Tibial nerve (tissue), 4 donors: Measurements from ENCODE around the gene INIP. TPM values are rescaled to one million over a fixed set of nuclear protein-coding genes. Genes with fewer than 3 reads are reported as not detected.

Experiments
- DNase-seq, 2 donors: peaks; one replicate each; pipeline ENCODE4 v3.0.0-alpha.2; 2019; ENCODE audit warnings: low spot score in 2 of 2
- H3K27ac ChIP-seq, 4 donors: fragments of 200-600 bp; sonication (generic) in 3 of 4; one replicate each; pipeline ENCODE4 v1.5.1; 2017 to 2019; ENCODE audit warnings: mild to moderate bottlenecking in 1 of 4
- H3K27me3 ChIP-seq, 2 donors: fragments of 200-600 bp; sonication (generic) in 1 of 2; one replicate each; pipeline versions ENCODE4 v1.5.1 to v1.6.0; 2017 to 2019
- H3K36me3 ChIP-seq, 3 donors: fragments of 200-600 bp; sonication (generic); one replicate each; pipeline ENCODE4 v1.5.1; 2018 to 2019
- H3K4me1 ChIP-seq, 4 donors: fragments of 200-600 bp; sonication (generic) in 3 of 4; one replicate each; pipeline ENCODE4 v1.5.1; 2017 to 2019
- H3K4me3 ChIP-seq, 4 donors: fragments of 200-600 bp; sonication (generic) in 3 of 4; one replicate each; pipeline ENCODE4 v1.5.1; 2017 to 2019; ENCODE audit warnings: mild to moderate bottlenecking in 1 of 4, moderate library complexity in 1 of 4
- H3K9me3 ChIP-seq, 4 donors: fragments of 200-600 bp; sonication (generic) in 3 of 4; one replicate each; pipeline ENCODE4 v1.5.1; 2017 to 2019
- EP300 ChIP-seq, 2 donors: sonication (generic); formaldehyde crosslinking; IDR thresholded peaks; one replicate each; pipeline ENCODE4 v1.6.1; 2017; ENCODE audit warnings: antibody characterized with exemption in 2 of 2, mild to moderate bottlenecking in 1 of 2
- POLR2A ChIP-seq, 2 donors: fragments of 450-650 bp; IDR thresholded peaks; one replicate each; pipeline ENCODE4 v1.6.1; 2017; ENCODE audit warnings: antibody characterized with exemption in 2 of 2, mild to moderate bottlenecking in 2 of 2, moderate library complexity in 2 of 2
- WGBS, 2 donors: methylation state at CpG; one replicate each; pipeline ENCODE4 v1.1.5; 2018; 5-methylcytosine and 5-hydroxymethylcytosine counted together
- total RNA-seq, 4 donors: library from RNA; depleted of rRNA; stranded (reverse); fragments of >200 nt; gene quantifications; one replicate each; pipeline ENCODE4 v1.1.0, GENCODE V29; 2016
- TF ChIP-seq, protein P1 (sequence below), 5 experiments: fragments of 200-600 bp in 3 of 5; fragments of 450-650 bp in 2 of 5; sonication (generic) in 3 of 5; IDR thresholded peaks; one replicate each; pipeline ENCODE4 v1.5.1; 2016 to 2019; ENCODE audit warnings: antibody characterized with exemption in 5 of 5, mild to moderate bottlenecking in 3 of 5, moderate library complexity in 2 of 5

Gene INIP
- total RNA-seq, 4 donors from 2014 or later: 18.4 to 28.5 (median 24.9) TPM

DNA sequence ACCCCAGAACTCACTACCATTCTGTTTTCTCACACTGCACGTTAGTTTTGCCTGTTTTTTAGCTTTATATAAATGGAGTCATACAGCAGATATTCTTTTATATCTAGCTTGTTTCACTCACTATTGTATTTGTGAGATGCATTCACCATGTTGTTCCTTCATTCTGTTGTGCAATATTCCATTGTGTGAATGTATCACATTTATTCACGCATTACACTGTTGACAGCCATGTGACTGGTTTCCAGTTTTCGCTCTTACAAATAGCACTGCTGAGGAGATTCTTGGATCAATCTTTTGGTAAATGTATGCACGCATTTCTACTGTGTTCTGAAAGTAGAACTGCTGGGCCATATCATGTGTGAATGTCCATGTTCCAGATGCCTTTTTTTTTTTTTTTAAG, 26.3 kb upstream of the INIP start:
- peaks cover 0 to 20% (median 14%) of the 10 kb centered on the region in 4 donors for H3K4me1 ChIP-seq
- H3K27me3 ChIP-seq: no peaks in the 10 kb centered on the region
- no peaks in the 10 kb centered on the region for H3K36me3 ChIP-seq
- H3K4me3 ChIP-seq: no peak overlapping the region
- H3K27ac ChIP-seq: peak overlapping the region in 2 of 4 donors; percentile 88 to 95
- 63 to 74% methylated on average over 4 of the region's 4 CpGs for WGBS, 2 donors
- H3K9me3 ChIP-seq: no peaks in the 10 kb centered on the region
- TF ChIP-seq EP300 (IDR thresholded peaks at IDR 0.05): no peak
- TF ChIP-seq, protein P1, sequence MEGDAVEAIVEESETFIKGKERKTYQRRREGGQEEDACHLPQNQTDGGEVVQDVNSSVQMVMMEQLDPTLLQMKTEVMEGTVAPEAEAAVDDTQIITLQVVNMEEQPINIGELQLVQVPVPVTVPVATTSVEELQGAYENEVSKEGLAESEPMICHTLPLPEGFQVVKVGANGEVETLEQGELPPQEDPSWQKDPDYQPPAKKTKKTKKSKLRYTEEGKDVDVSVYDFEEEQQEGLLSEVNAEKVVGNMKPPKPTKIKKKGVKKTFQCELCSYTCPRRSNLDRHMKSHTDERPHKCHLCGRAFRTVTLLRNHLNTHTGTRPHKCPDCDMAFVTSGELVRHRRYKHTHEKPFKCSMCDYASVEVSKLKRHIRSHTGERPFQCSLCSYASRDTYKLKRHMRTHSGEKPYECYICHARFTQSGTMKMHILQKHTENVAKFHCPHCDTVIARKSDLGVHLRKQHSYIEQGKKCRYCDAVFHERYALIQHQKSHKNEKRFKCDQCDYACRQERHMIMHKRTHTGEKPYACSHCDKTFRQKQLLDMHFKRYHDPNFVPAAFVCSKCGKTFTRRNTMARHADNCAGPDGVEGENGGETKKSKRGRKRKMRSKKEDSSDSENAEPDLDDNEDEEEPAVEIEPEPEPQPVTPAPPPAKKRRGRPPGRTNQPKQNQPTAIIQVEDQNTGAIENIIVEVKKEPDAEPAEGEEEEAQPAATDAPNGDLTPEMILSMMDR (IDR thresholded peaks at IDR 0.05): no peak
- TF ChIP-seq POLR2A (IDR thresholded peaks at IDR 0.05): no peak
- no peak for DNase-seq

DNA sequence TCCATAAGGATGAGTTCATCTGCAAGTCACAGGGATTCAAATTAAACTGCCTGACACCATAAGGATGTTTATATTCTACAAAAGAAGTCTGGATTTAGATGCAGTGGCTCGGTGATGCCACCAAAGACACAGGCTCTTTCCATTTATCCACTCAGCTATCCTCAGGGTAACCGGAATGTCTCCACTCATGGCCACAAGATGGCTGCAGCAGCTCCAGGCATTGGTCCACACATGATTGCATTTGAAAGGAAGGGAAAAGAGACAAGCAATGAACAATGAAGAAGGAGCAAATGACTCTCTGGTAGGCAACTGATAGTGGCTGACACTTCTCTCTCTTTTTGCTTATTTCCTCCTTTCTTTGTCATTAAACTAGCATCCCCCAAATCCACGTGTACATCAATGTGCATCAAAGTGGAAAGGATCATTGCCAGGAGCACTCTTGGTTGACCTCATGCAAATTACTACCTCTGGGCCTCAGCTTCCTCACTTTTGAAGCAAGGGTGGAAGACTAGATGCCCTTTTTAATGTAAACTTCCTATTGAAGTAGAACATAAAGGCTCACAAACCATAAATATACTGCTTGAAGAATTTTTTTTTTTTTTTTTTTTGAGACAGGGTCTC, 25.4 kb upstream of the INIP start:
- TF ChIP-seq EP300 (IDR thresholded peaks at IDR 0.05): no peak
- no peak for TF ChIP-seq POLR2A (IDR thresholded peaks at IDR 0.05)
- TF ChIP-seq, protein P1 (IDR thresholded peaks at IDR 0.05): no peak
- 85 to 86% methylated on average over 3 of the region's 3 CpGs for whole genome bisulfite sequencing, 2 donors
- Histone ChIP-seq H3K4me3 (no peak overlapping the region), H3K36me3 (no peaks in the 10 kb centered on the region), H3K27ac (no peak overlapping the region), H3K4me1 (peaks cover 0 to 12% (median 8%) of the 10 kb centered on the region in 4 donors), H3K27me3 (no peaks in the 10 kb centered on the region), H3K9me3 (no peaks in the 10 kb centered on the region)
- no peak for DNase-seq

DNA sequence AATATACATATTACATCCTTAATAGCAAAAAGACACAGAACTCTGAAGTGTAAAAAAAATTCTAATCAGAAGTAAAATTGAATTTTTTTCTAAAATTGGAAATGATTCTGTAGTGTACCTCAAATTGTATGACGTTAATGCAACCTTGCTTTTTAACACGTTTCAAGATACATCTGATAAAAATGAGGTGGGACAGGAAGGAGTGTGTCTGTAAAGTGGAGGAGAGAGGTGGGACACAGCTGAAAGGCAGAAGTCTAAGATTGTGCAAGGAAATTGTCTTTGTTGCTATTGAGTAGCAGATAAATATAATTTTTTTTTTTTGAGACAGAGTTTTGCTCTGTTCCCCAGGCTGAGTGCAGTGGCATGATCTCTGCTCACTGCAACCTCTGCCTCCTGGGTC, 17.0 kb upstream of the INIP start:
- no peak for DNase-seq
- H3K9me3 ChIP-seq: no peaks in the 10 kb centered on the region
- no peaks in the 10 kb centered on the region for H3K4me1 ChIP-seq
- no peak overlapping the region for H3K4me3 ChIP-seq
- H3K36me3 ChIP-seq: no peaks in the 10 kb centered on the region
- no peak for TF ChIP-seq POLR2A (IDR thresholded peaks at IDR 0.05)
- TF ChIP-seq EP300 (IDR thresholded peaks at IDR 0.05): no peak
- TF ChIP-seq, protein P1 (IDR thresholded peaks at IDR 0.05): no peak
- no peak overlapping the region for H3K27ac ChIP-seq
- no peaks in the 10 kb centered on the region for H3K27me3 ChIP-seq
- WGBS, 2 donors: 75 to 80% methylated on average over 2 of the region's 2 CpGs

DNA sequence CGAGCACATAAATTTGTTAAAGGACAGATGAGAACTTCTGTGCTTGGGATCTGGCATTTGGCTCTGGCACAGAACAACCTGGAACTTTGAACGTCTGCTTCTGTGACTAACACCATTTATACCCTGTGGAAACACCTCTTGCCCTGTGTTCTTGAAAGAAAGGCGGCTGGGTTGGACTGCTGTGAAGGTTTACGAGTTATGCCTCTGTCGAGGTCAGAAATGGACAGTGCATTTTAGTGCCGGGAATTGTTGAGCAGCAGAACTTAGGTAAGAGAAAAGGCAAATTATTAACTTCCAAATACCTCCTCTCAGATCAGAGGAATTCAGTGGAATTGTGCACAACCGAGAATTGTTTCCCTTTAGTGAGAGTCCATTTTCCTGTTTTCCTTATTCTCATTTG, 14.1 kb upstream of the INIP start:
- WGBS, 2 donors: 67 to 69% methylated on average over 7 of the region's 7 CpGs
- no peaks in the 10 kb centered on the region for H3K27me3 ChIP-seq
- H3K4me1 ChIP-seq: no peaks in the 10 kb centered on the region
- H3K27ac ChIP-seq: no peak overlapping the region
- TF ChIP-seq, protein P1 (IDR thresholded peaks at IDR 0.05): no peak
- no peak for TF ChIP-seq EP300 (IDR thresholded peaks at IDR 0.05)
- TF ChIP-seq POLR2A (IDR thresholded peaks at IDR 0.05): no peak
- no peak for DNase-seq
- no peaks in the 10 kb centered on the region for H3K36me3 ChIP-seq
- no peak overlapping the region for H3K4me3 ChIP-seq
- no peaks in the 10 kb centered on the region for H3K9me3 ChIP-seq

DNA sequence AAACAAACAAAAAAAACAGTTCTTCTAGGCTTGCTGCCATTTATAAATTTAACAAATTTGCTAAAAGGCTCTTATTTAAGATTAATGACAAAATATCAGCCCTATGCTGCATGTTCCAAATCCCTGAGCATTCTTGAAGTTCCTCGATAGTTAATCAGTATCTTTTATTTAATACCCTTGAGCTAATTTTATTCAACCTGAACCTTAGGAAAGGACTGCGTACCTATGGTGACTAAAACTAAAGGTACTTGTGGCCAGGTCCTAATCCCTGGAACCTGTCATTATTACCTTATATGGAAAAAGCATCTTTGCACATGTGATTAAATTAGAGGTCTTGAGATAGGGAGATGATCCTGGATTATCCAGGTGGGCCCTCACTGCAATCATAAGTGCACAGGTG, 10.5 kb upstream of the INIP start:
- WGBS, 2 donors: 97 to 100% methylated on average over 2 of the region's 2 CpGs
- H3K27me3 ChIP-seq: no peaks in the 10 kb centered on the region

More for the DNA sequence above, 10.5 kb upstream of the INIP start:
- H3K9me3 ChIP-seq: no peaks in the 10 kb centered on the region
- no peak overlapping the region for H3K27ac ChIP-seq
- TF ChIP-seq, protein P1 (IDR thresholded peaks at IDR 0.05): no peak
- TF ChIP-seq POLR2A (IDR thresholded peaks at IDR 0.05) (no peak), EP300 (IDR thresholded peaks at IDR 0.05) (no peak)
- H3K4me1 ChIP-seq: no peaks in the 10 kb centered on the region
- no peak overlapping the region for H3K4me3 ChIP-seq
- no peak for DNase-seq
- no peaks in the 10 kb centered on the region for H3K36me3 ChIP-seq
